Cardiac muscle cell (in vitro differentiated cells and primary cell): ENCODE data around the gene YPEL2. TPM values are rescaled to one million over a fixed set of nuclear protein-coding genes. Genes with fewer than 3 reads are reported as not detected.
A peak's percentile ranks its signal among the peaks of the same experiment; 100 is the strongest.
"Not testable (repeated sequence)": the region's sequence is repeated elsewhere in the genome, so short reads cannot be mapped to it uniquely, and the experiment has no call there.

Experiments
- DNase-seq, 2 donors: peaks; one replicate each; pipeline versions ENCODE4 v3.0.0 to v3.0.0-alpha.2; 2010 to 2017; ENCODE audit warnings: low read depth in 1 of 2, low spot score in 1 of 2
- H3K27ac ChIP-seq: fragments of 200-600 bp; sonication (generic); 2 replicates; pipeline ENCODE4 v1.5.1; 2016
- H3K27me3 ChIP-seq: fragments of 200-600 bp; sonication (generic); 2 replicates; pipeline ENCODE4 v1.6.0; 2016; ENCODE audit warnings: control low read depth
- H3K36me3 ChIP-seq: fragments of 200-600 bp; sonication (generic); 2 replicates; pipeline ENCODE4 v1.5.1; 2016; ENCODE audit warnings: control low read depth
- H3K4me1 ChIP-seq: fragments of 200-600 bp; sonication (generic); 2 replicates; pipeline ENCODE4 v1.8.1; 2017; ENCODE audit warnings: low read depth, mild to moderate bottlenecking, mixed run types
- H3K4me3 ChIP-seq: fragments of 200-600 bp; sonication (generic); 2 replicates; pipeline ENCODE4 v1.5.1; 2016; ENCODE audit warnings: mild to moderate bottlenecking
- H3K9me3 ChIP-seq: fragments of 200-600 bp; sonication (generic); 2 replicates; pipeline ENCODE4 v1.5.1; 2017; ENCODE audit warnings: low read depth, mild to moderate bottlenecking, control low read depth
- CTCF ChIP-seq: IDR thresholded peaks from 2 replicates; pipeline ENCODE4 v1.5.1; 2012; ENCODE audit warnings: low read depth, mild to moderate bottlenecking, low read length
- polyA plus RNA-seq: library from polyadenylated mRNA; unstranded; fragments of >200 nt; fragmentation: Nextera tagmentation; extraction: Ambion mirVana; gene quantifications from 2 replicates; pipeline ENCODE4 v1.2.1, GENCODE V29; 2016
- total RNA-seq: library from RNA; depleted of rRNA; stranded (reverse); fragments of >200 nt; gene quantifications from 2 replicates; pipeline ENCODE4 v1.2.3, GENCODE V29; 2016

The YPEL2 gene
- total and polyA plus RNA-seq, 2 experiments from 2014 or later, result 79.3 to 80.7 TPM

- DNase-seq, result no peak
- H3K36me3 ChIP-seq, result peaks cover 35% of the 10 kb centered on the region
- TF ChIP-seq CTCF, result no peak
Measured at GRCh38 chr17:59391021-59391420, 59.6 kb downstream of the YPEL2 start.

GRCh38 chr17:59392973-59393679 is 61.7 kb downstream of the YPEL2 start:
- peak overlapping the region; percentile 2 for H3K27ac ChIP-seq
- no peaks in the 10 kb centered on the region for H3K27me3 ChIP-seq
- peaks cover 8% of the 10 kb centered on the region for H3K4me1 ChIP-seq
- no peaks in the 10 kb centered on the region for H3K9me3 ChIP-seq
- no peak for TF ChIP-seq CTCF
- DNase-seq, result no peak
- peaks cover 53% of the 10 kb centered on the region for H3K36me3 ChIP-seq
- H3K4me3 ChIP-seq, result no peak overlapping the region

More at GRCh38 chr17:59391021-59391420, 59.6 kb downstream of the YPEL2 start:
- Histone ChIP-seq H3K27ac (no peak overlapping the region), H3K4me1 (peaks cover 20% of the 10 kb centered on the region), H3K27me3 (no peaks in the 10 kb centered on the region), H3K9me3 (no peaks in the 10 kb centered on the region), H3K4me3 (no peak overlapping the region)

GRCh38 chr17:59393742-59394410 is 62.4 kb downstream of the YPEL2 start:
- not testable (repeated sequence) for H3K4me1 ChIP-seq, H3K4me3 ChIP-seq, H3K9me3 ChIP-seq, H3K27me3 ChIP-seq, H3K27ac ChIP-seq, DNase-seq
- peaks cover 57% of the 10 kb centered on the region for H3K36me3 ChIP-seq

- TF ChIP-seq CTCF, result no peak
- no peaks in the 10 kb centered on the region for H3K27me3 ChIP-seq
- no peak for DNase-seq
- peaks cover 27% of the 10 kb centered on the region for H3K4me1 ChIP-seq
- H3K4me3 ChIP-seq, result no peak overlapping the region
- H3K9me3 ChIP-seq, result no peaks in the 10 kb centered on the region
- H3K36me3 ChIP-seq, result peaks cover 44% of the 10 kb centered on the region
- H3K27ac ChIP-seq, result peak overlapping the region; percentile 12
Measured at GRCh38 chr17:59396134-59396826, 64.8 kb downstream of the YPEL2 start.

GRCh38 chr17:59397316-59398073 is 66.0 kb downstream of the YPEL2 start:
- no peak overlapping the region for H3K4me3 ChIP-seq
- DNase-seq, result no peak
- peak overlapping the region; percentile 83 for H3K27ac ChIP-seq
- H3K4me1 ChIP-seq, result peaks cover 36% of the 10 kb centered on the region
- no peak for TF ChIP-seq CTCF
- H3K27me3 ChIP-seq, result no peaks in the 10 kb centered on the region
- peaks cover 38% of the 10 kb centered on the region for H3K36me3 ChIP-seq
- H3K9me3 ChIP-seq, result no peaks in the 10 kb centered on the region
